Activated CD4-positive, alpha-beta T cell treated with anti-CD3 and anti-CD28 coated beads, Interleukin-2, amount 50 U/mL, for 1 hour (primary cell): Measurements from ENCODE around the gene SLC27A2.
"Not testable (repeated sequence)": the region's sequence is repeated elsewhere in the genome, so short reads cannot be mapped to it uniquely, and the experiment has no call there.

Source experiments
- DNase-seq: peaks from one replicate; pipeline ENCODE4 v3.0.0-alpha.2; 2020

The SLC27A2 gene

DNA sequence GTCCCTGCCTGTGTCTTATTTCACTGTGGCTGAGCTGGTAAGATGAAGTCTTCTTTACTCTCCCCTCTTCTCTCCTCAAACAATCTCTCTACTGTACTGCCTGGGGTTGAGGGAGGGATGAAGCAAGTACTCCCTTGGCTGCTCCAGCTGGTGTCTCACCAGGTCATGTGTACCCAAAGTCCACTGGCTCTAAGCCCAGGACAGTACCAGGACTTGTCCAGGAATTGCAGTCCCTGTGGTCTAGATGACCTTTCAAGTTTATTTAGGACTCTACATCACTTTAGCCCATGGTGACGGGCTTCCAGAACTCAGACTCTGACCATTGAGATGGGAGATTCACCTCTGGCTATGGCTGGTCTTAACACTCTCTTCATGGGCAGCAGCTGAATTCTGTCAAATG lies 17.5 kb upstream of the SLC27A2 start:
- no peak for DNase-seq

DNA sequence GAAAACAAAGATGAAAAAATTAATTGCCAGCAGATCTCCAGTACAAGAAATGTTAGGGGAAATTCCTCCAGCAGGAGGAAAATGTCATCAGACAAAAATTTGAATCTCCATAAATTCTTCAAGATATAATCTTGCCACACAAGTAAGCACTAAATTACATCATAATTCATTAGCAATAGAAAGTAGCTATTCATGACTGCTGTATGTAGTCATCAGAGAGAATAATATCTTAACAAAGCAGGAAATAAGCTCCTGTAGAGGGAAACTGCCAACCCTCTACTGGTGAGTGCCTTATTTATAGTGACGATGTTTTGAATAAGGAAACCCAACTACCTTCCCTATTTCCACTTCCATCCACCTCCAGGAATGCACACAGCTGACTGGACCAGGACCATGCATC lies 15.8 kb upstream of the SLC27A2 start:
- no peak for DNase-seq

DNA sequence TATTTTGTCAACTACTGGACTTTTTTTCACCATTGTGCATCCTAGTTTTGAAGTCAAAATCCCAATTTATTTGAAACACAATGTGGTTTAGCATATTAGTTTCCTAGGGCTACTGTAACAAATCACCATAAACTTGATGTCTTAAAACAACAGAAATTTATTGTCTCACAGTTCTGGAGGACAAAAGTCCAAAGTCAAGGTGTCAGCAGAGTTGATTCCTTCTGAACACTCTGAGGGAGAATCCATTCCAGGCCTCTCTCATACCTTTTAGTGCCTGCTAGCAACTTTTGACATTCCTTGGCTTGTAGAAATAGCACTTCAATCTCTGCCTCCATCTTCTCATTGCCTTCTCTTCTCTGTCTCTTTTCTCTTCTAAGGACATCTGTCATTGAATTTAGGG lies 14.9 kb upstream of the SLC27A2 start:
- no peak for DNase-seq

DNA sequence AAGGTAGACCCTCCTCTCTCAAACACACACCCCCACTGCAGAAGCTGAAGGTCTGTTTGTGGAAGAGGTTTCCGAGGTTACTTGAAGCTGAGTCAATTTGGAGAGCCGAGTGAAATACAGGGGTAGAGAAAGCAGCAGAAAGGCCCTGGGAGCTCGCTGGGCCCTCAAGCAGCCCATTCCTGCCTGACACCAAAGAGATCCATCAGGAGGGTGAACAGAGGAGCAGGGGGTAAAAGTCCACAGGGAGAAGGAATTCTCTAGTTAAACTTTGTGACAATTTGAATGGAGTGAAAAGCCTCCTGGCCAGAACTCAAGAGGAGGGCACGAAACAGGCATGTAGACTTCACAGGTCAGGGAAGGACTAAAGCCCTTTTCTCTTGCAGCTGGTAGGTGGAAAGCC lies 13.6 kb upstream of the SLC27A2 start:
- no peak for DNase-seq

DNA sequence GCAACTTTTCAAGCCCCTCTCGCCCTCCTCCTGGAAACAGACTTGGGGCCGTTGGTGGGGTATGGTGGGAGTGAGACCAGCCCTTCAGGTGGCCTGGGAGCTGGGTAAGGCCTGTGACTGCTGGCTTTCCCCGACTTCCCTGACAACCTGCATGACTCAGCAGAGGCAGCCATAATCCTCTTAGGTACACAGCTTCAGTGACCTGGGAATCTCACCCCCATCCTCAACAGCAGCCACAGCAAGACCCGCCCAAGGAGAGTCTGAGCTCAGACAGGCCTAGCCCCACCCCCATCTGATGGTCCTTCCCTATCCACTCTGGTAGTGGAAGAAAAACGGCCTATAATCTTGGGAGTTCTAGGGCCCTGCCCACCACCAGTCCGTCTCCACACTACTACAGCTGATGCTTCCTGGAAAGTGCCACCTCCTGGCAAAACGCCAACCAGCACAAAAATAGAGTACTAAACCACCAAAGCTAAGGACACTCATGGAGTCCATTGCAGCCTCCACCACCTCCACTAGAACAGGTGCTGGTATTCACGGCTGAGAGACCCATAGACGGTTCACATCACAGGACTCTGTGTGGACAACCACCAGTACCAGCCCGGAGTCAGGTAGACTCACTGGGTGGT lies 13.1 kb upstream of the SLC27A2 start:
- no peak for DNase-seq

DNA sequence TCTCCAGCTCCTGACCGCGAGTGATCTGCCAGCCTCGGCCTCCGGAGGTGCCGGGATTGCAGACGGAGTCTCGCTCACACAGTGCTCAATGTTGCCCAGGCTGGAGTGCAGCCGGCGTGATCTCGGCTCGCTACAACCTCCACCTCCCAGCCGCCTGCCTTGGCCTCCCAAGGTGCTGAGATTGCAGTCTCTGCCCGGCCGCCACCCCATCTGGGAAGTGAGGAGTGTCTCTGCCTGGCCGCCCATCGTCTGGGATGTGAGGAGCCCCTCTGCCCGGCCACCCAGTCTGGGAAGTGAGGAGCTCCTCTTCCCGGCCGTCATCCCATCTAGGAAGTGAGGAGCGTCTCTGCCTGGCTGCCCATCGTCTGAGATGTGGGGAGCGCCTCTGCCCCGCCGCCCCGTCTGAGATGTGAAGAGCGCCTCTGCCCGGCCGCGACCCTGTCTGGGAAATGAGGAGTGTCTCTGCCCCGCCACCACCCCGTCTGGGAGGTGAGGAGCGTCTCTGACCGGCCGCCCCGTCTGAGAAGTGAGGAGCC lies 9.6 kb upstream of the SLC27A2 start:
- not testable (repeated sequence) for DNase-seq

DNA sequence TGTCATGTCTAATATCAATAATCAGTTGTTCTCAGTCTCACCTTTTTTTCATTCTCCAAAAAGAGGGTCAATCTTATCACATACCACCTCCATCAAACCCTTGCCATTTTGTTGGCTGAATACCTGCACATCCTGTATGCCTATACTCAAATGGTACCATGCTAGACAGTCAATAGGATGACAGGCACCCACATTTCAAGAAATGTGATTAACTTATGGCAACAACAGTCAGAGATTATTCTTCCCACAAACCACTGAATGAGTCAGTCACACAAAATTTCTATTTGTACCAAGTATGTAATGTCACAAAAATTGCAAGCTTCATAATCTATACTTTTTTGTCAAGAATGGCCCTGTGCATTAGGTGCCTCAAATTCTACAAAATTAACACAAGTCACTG lies 5.1 kb upstream of the SLC27A2 start:
- no peak for DNase-seq

DNA sequence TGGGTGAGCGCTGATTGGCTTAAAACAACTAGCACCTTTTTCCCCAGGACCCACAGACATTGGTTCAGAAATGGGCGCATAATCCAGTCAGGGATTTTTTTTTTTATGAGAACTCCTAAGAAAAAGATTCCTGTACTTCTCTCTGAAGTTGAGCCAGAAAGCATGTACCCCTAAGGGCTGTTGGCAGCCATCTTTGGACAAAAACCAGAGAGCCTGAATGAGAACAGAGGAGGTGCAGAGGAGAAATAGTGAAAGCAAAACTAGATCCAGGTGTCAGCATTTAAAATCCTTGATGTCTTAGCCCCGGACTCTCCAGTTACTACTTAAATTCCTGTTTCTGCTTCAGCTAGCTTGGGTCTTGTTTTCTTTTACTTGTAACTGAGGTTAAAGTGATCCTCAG lies 1.9 kb upstream of the SLC27A2 start:
- no peak for DNase-seq

DNA sequence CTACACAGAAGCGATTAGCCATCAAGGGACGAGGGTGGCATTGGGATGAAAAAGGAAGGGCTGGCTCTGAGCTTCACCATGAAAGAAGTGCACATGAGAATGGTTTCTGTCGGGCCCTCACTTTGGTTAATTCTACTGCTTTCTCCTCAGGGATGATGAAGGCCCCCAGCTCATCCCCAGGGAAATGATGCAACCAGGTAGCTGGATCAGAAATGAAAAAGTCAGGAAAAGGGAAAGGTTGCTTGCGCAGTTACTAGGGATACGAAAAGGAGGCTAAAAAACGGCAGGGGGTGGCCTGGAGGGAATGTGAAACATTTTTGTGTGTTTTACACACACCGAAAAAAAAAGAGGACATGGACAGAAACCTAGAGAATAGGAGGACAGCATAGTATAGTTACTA lies 1.4 kb upstream of the SLC27A2 start:
- DNase-seq, result no peak

DNA sequence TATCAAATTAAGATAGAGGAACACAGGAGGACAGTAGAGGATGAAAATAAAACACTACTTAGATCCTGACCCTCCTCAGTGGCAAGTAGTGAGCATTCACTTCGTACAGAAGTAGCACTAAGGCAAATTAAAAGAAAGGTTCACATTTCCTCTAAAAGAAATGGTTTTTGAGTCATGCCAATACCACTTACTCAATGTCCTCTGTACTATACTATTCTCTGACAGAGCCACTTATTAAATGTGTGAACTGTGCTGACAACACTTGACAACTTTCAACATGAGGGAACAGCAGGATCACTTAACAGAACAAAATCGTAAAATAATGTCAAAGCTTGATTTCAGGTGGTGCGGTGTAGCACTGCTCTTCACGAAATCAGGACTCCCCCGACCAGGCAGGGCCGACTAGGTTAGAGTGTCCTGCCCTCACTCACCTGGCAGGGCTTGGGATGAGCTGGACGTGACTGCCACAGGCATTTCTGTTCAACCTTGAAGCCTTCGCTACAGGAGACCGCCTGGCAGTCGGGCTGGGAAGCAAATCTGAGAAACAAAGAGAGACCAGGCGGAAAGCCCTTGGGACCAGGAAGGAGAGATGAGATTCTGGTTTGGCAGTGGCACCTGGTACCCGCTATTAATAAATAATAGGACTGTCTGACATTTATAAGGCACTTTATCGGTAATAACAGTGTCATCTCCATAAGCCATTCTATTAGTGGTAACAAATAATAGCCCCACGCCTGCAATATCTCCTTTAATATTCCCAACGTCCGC lies 611 bp upstream of the SLC27A2 start:
- DNase-seq, result no peak

DNA sequence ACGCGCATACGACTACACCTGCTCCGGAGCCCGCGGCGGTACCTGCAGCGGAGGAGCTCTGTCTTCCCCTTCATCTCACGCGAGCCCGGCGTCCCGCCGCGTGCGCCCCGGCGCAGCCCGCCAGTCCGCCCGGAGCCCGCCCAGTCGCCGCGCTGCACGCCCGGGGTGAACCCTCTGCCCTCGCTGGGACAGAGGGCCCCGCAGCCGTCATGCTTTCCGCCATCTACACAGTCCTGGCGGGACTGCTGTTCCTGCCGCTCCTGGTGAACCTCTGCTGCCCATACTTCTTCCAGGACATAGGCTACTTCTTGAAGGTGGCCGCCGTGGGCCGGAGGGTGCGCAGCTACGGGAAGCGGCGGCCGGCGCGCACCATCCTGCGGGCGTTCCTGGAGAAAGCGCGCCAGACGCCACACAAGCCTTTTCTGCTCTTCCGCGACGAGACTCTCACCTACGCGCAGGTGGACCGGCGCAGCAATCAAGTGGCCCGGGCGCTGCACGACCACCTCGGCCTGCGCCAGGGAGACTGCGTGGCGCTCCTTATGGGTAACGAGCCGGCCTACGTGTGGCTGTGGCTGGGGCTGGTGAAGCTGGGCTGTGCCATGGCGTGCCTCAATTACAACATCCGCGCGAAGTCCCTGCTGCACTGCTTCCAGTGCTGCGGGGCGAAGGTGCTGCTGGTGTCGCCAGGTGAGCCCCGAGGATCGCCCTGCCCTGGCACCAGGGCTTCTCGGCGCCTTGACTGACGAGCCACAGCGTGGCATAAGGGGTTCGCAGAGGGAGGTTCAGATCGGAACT lies 420 bp downstream of the SLC27A2 start:
- DNase-seq, result peak; percentile 27

DNA sequence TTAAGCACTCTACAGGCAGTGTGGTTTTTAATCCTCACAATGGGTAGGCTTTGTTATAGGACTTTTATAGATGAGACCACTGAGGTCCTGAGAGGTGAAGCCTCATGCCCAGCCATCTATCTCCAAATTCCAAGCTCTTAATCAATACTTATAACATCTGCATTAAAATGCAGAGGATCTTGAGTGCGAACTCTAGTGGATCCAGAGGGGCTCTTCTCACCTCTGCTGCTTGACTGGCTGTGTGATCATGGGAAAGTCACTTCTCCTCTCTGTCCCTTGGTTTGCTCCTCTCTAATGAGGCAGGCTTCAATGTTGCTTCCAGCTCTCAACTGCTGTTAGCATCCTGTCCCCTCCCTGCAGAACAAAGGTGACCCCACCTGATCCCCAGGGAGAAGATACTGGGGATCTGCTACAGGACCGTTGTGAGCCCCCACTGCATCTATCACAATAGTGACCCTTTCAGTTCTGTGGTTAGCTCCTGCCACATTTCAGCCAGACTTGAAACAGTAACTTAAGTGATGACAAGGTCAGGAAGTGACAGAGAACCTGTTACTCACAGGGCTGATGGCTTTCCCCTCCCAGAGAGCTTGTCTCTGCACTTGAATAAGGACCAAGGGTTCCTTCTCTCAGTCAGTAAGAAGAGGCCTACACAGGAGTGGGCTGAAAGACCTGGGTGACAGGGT lies 1.3 kb downstream of the SLC27A2 start:
- no peak for DNase-seq

DNA sequence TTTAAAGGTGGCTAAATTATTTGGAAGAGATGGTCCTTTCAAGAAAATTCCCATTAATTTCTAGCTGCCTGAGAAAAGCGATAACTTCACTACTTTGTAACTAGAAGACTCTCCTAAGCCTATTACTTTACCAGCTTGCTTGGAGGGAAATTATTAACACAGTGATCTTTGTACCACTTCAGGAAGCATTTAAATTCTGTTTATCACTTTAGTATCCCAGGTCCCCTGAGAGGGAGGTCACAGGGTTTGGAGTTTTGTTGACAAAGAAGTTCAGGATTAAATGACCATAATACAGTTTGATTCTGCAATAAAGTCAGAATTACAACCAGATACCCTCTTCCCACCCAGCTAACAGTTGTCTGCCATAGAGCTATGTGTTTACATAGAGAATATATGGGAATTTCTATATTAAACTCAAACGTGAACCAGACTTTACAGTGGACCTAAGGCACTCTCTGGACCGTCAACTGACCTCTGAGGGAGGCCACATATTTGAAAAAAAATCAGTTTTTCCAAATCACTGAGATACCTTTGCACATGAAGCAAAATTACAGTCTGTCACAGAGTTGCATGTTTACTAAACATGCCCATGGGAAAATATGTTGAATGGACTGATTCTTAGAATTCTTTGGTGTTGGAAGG lies 3.0 kb downstream of the SLC27A2 start:
- DNase-seq, result no peak

DNA sequence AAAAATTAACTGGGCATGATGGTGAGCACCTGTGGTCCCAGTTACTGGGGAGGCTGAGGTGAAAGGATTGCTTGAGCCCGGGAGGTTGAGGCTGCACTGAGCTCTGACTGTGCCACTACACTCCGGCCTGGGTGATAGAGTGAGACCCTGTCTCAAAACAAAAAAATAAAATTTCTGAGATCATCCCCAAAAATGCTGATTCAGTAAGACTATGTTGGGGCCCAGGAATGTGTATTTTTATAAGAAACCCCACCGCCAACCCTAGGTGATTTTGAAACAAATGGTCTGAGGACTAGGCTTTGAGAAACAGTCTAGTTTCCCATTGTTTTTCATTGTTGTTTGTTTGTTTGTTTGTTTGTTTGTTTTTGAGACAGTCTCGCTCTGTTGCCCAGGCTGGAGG lies 4.1 kb downstream of the SLC27A2 start:
- no peak for DNase-seq

DNA sequence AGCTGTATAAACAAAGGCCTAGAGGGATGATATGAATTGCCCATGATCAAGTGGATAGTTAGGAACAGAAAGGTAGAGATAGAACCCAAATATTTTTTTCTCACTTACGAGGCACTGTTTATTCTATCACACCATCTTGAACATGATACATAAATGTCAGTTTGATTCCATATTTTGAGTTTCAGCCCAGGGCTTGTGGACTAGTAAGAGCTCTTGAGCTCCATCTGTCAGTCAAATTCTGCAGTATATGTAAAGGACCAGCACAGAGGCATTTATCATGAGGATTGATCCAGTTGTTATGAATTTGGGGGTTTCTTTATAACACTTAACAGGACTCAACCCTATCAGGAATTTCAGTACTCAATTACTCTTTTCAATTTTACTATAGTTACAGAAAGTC lies 4.8 kb downstream of the SLC27A2 start:
- DNase-seq, result no peak

DNA sequence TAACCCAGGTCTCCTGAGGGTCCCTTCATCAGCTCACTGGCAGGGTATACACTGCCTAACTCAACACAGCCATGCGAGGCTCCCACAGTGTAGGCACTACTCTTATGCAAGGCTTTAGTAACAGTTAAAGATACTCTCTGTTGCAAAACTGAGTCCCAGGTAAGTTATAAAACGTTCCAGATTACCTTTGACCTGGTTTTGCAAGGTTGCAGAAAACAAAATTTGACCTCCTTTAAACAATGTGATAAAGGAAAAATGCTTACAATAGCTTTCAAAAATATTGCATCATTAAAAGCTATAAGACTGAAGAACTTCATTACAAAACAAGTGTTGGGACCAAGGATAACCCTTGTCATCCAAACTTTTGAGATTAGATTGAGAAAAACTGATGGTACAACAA lies 5.5 kb downstream of the SLC27A2 start:
- DNase-seq, result no peak

DNA sequence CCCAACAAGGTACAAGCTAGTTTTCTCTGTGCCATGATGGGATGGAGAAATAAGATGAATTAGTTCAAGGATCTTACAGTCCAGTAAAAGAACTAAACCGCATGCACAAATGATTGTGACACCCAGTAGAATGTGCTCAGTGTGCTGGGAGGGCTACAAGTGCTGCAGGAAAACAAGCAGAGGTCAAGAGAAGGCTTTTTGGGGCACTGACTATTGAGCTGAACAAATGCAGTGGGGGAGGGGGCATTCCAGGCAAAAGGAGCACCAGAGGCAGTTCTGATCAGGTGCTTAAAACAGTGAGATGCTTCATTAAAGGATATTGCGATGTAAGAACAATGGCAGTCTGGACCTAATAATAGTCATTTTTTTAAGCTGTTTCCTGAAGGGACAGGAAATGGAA lies 6.0 kb downstream of the SLC27A2 start:
- no peak for DNase-seq

DNA sequence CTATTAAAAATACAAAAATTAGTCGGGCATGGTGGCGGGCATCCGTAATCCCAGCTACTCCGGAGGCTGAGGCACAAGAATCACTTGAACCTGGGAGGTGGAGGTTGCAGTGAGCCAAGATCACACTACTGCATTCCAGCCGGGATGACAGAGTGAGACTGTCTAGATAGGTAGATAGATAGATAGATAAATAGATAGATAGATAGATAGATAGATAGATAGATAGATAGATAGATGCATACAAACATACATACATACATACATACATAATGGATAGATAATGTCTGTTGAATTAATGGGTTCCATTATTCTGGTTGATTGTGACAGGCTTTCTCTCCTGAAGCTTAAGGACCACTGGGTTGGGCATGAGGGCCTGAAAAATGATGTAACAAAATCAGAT lies 6.8 kb downstream of the SLC27A2 start:
- DNase-seq, result not testable (repeated sequence)

DNA sequence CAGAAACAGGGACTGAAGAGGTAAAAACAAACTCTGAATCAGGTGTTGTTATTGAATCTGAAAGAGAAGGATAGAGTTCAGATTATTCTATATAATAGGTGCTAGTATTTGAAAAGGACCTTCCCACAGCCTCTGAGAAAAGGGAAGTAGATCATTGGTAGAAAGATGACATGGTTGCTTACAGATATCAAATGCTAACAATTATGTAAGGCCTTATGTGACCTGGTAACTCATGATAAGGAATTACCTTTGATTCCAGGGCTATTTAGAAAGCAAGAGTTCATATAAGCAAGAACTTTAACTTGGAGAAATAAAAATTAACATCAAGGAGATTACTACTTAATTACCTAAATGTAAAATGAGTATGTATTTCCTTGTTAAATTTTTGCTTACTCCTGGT lies 7.6 kb downstream of the SLC27A2 start:
- no peak for DNase-seq

DNA sequence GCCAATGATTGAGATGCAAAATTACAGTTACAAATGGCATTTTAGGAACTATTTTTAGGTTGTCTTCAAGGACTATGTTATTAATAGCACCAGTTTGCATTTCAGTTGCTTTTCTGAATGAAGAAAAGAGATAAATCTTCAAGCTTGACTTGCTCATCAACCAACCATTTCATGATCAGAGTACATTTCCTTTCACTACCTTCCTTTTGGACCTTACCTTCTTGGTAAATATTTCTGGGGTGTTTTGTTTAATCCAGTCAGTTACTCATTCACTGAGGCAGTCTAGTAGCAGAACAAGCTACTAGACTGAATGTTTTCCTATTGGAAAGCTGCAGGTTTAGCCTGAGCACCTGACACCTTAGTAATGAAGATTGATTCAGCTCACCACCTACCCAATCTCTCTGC lies 8.2 kb downstream of the SLC27A2 start:
- DNase-seq, result no peak

DNA sequence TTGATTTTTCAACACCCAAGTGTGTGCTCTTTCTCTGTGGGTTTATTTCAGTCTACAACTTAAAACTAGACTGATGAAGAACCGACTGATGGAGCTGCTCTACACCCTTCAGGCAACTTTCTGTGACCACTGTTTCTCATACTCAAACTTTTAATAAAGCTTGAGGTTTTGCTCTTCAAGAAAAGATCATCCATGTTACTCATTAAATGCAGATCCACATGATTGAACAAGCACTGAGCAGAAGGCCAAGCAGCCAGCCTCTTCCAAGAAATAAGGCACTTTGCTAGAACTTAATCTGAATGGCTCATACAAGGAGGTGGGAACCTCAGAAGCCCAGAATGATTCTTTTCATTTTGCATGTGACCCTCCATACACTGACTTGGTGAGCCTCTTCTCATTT lies 8.7 kb downstream of the SLC27A2 start:
- no peak for DNase-seq

DNA sequence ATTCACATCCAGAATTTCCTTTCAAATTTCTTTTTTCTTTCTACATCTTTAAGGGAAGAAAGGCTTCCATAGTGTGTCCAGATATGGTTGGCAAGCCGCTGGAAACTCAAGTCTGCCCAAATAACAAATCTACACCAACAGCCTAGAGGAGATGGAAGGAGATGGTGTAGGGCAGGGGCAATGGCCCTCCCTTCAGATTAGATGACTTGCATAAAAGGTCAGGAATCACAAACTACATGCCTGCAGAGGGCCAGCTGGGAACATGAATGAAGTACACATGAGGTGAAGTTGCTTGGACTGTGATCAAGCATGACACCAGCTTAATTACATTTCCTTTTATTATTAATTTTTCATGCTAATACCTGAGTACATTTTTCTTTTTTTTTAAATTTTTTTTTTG lies 10.2 kb downstream of the SLC27A2 start:
- DNase-seq, result no peak
